Naive thymus-derived CD8-positive, alpha-beta T cell (primary cell): ENCODE results near the gene PITHD1. TPM values are rescaled to one million over a fixed set of nuclear protein-coding genes. Genes with fewer than 3 reads are reported as not detected.
"Not testable (repeated sequence)": the region's sequence is repeated elsewhere in the genome, so short reads cannot be mapped to it uniquely, and the experiment has no call there.

Experiments used
- ATAC-seq, 2 donors: fragments of 150-1000 bp; cut with Tn5 transposase in 1 of 2; sonication (Bioruptor Pico), chemical (Tn5 transposase) in 1 of 2; 1 replicate in 1 of 2; 2 replicates in 1 of 2; pipeline ENCODE4 v1.10.0; 2021; ENCODE audit warnings: mild to moderate bottlenecking in 2 of 2, moderate library complexity in 2 of 2
- POLR2A ChIA-PET: fragments of 350-600 bp; sonication (Branson Sonifier 250); formaldehyde crosslinking; loops from one replicate; lab custom pipeline; 2021; ENCODE audit warnings: antibody characterized with exemption; lab: Charles Lee
- DNase-seq, 10 donors: peaks; one replicate each; pipeline versions ENCODE4 v3.0.0 to v3.0.0-alpha.2; 2020 to 2022
- H3K27ac Mint-ChIP-seq, 10 donors: one replicate each; pipeline ENCODE4 v1.8.0; 2020 to 2022; ENCODE audit warnings: mild to moderate bottlenecking in 10 of 10, mixed read lengths in 10 of 10, moderate library complexity in 4 of 10, inconsistent platforms in 1 of 10
- H3K27me3 Mint-ChIP-seq, 5 donors: one replicate each; pipeline ENCODE4 v1.8.0; 2021 to 2022; ENCODE audit warnings: mixed read lengths in 5 of 5
- H3K36me3 Mint-ChIP-seq, 3 donors: one replicate each; pipeline ENCODE4 v1.8.0; 2020 to 2022; ENCODE audit warnings: mixed read lengths in 3 of 3, mild to moderate bottlenecking in 2 of 3, inconsistent platforms in 1 of 3
- H3K4me1 Mint-ChIP-seq, 4 donors: one replicate each; pipeline ENCODE4 v1.8.0; 2021 to 2022; ENCODE audit warnings: mixed read lengths in 4 of 4
- H3K4me3 Mint-ChIP-seq, 10 donors: one replicate each; pipeline ENCODE4 v1.8.0; 2020 to 2022; ENCODE audit warnings: mild to moderate bottlenecking in 10 of 10, mixed read lengths in 10 of 10, moderate library complexity in 6 of 10, inconsistent platforms in 1 of 10
- H3K9me3 Mint-ChIP-seq, 9 donors: one replicate each; pipeline ENCODE4 v1.8.0; 2020 to 2022; ENCODE audit warnings: mixed read lengths in 9 of 9, mild to moderate bottlenecking in 3 of 9, inconsistent platforms in 1 of 9, moderate library complexity in 1 of 9
- polyA plus RNA-seq, 3 donors: library from polyadenylated mRNA; unstranded; fragments of 300-500 nt; fragmentation: Illumina TruSeq; gene quantifications; one replicate each; pipeline ENCODE4 v1.2.3, GENCODE V29; 2021
- total RNA-seq, 8 experiments: library from RNA in 2 of 8; stranded (reverse) in 2 of 8; gene quantifications; one replicate each; pipeline ENCODE4 v1.2.3 and lab custom pipeline; 2021 to 2026

PITHD1 gene
- total and polyA plus RNA-seq, 5 experiments from 2014 or later = 68.1 to 86.6 (median 79.1) TPM

- H3K36me3 Mint-ChIP-seq, H3K4me3 Mint-ChIP-seq, ATAC-seq, H3K27ac Mint-ChIP-seq, POLR2A ChIA-PET, H3K9me3 Mint-ChIP-seq, H3K27me3 Mint-ChIP-seq, DNase-seq: not testable (repeated sequence)
- H3K4me1 Mint-ChIP-seq = peaks cover 6 to 13% (median 11%) of the 10 kb centered on the region in 4 donors
Measured at GRCh38 chr1:23834156-23834555, 55.9 kb downstream of the PITHD1 start.

DNA sequence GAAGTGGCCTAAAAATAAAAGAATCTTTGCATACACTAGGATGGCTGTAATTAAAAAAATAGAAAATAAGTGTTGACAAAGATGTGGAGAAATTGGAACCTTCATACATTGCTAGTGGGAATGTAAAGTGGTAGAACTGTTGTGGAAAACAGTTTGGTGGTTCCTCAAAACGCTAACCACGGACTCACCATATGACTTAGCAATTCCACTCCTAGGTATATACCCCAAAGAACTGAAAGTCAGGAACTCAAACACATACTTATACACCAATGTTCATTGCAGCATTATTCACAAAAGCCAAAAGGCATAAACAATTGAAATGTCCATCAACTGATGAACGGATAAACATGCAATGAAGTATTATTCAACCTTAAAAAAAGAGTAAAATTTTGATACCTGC lies 57.8 kb downstream of the PITHD1 start:
- ATAC-seq = no peak
- no peaks in the 10 kb centered on the region for H3K36me3 Mint-ChIP-seq
- H3K9me3 Mint-ChIP-seq = no peaks in the 10 kb centered on the region

More for the DNA sequence above, 57.8 kb downstream of the PITHD1 start:
- no peak for DNase-seq
- Mint-ChIP-seq H3K27me3 (peaks cover 0 to 2% (median 0%) of the 10 kb centered on the region in 5 donors), H3K27ac (no peak overlapping the region), H3K4me3 (no peak overlapping the region), H3K4me1 (peaks cover 6 to 13% (median 11%) of the 10 kb centered on the region in 4 donors)
- POLR2A ChIA-PET = no interaction called here

Other genes with a start within 250 kb of the PITHD1 start
- under 1 TPM; 0.10 to 0.14 TPM for gene E2F2, start 247.2 kb upstream of the PITHD1 start, total RNA-seq
- under 1 TPM in 2 of 3 donors, not detected in 1; 0.05 to 0.14 TPM for gene E2F2, start 247.2 kb upstream of the PITHD1 start, polyA plus RNA-seq
- 10 to 100 TPM; 60.9 to 64.8 TPM for gene ID3, start 218.9 kb upstream of the PITHD1 start, total RNA-seq
- 1 to 10 TPM; 2.7 to 10.0 (median 4.6) TPM for gene ID3, start 218.9 kb upstream of the PITHD1 start, polyA plus RNA-seq
- 1,000 to 10,000 TPM; 2,047 to 2,067 TPM for gene RPL11, start 86.6 kb upstream of the PITHD1 start, total RNA-seq
- 1,000 to 10,000 TPM; 1,566 to 1,847 (median 1,638) TPM for gene RPL11, start 86.6 kb upstream of the PITHD1 start, polyA plus RNA-seq
- gene ELOA, start 34.9 kb upstream of the PITHD1 start, total RNA-seq = 10 to 100 TPM; 27.0 to 27.6 TPM
- 10 to 100 TPM; 17.0 to 26.4 (median 19.1) TPM for gene ELOA, start 34.9 kb upstream of the PITHD1 start, polyA plus RNA-seq
- gene LYPLA2, start 12.7 kb downstream of the PITHD1 start, total RNA-seq = 10 to 100 TPM; 52.9 to 62.5 TPM
- 100 to 1,000 TPM in 2 of 3 donors, 10 to 100 TPM in 1; 90.3 to 104 (median 101) TPM for gene LYPLA2, start 12.7 kb downstream of the PITHD1 start, polyA plus RNA-seq
- 1 to 10 TPM; 8.4 to 8.7 TPM for gene GALE, start 22.3 kb downstream of the PITHD1 start, total RNA-seq
- 10 to 100 TPM in 2 of 3 donors, 1 to 10 TPM in 1; 8.0 to 12.7 (median 12.3) TPM for gene GALE, start 22.3 kb downstream of the PITHD1 start, polyA plus RNA-seq
- gene HMGCL, start 47.0 kb downstream of the PITHD1 start, total RNA-seq = 10 to 100 TPM; 32.0 to 37.7 TPM
- gene HMGCL, start 47.0 kb downstream of the PITHD1 start, polyA plus RNA-seq = 10 to 100 TPM; 25.9 to 37.9 (median 34.3) TPM
- 10 to 100 TPM; 14.8 to 18.4 TPM for gene FUCA1, start 89.9 kb downstream of the PITHD1 start, total RNA-seq
- 10 to 100 TPM in 2 of 3 donors, 1 to 10 TPM in 1; 8.1 to 13.8 (median 10.7) TPM for gene FUCA1, start 89.9 kb downstream of the PITHD1 start, polyA plus RNA-seq
- gene CNR2, start 134.9 kb downstream of the PITHD1 start, total RNA-seq = 1 to 10 TPM in 1 of 2 experiments, under 1 TPM in 1; 0.99 to 1.1 TPM
- gene CNR2, start 134.9 kb downstream of the PITHD1 start, polyA plus RNA-seq = 1 to 10 TPM in 1 of 3 donors, under 1 TPM in 2; 0.05 to 3.2 (median 0.57) TPM
- gene PNRC2, start 181.4 kb downstream of the PITHD1 start, total RNA-seq = 100 to 1,000 TPM; 179 to 182 TPM
- 100 to 1,000 TPM; 117 to 139 (median 121) TPM for gene PNRC2, start 181.4 kb downstream of the PITHD1 start, polyA plus RNA-seq
- gene SRSF10, start 201.9 kb downstream of the PITHD1 start, total RNA-seq = 100 to 1,000 TPM; 207 to 219 TPM
- gene SRSF10, start 201.9 kb downstream of the PITHD1 start, polyA plus RNA-seq = 100 to 1,000 TPM in 2 of 3 donors, 10 to 100 TPM in 1; 98.6 to 125 (median 104) TPM